Adrenal gland (tissue), 12 donors: ENCODE results near the gene ZNF418. TPM values are rescaled to one million over a fixed set of nuclear protein-coding genes. Genes with fewer than 3 reads are reported as not detected.

Source experiments
- DNase-seq, 7 donors: peaks; one replicate each; pipeline ENCODE4 v3.0.0-alpha.2; 2019 to 2020
- H3K27ac ChIP-seq, 5 donors: fragments of 200-600 bp; sonication (generic) in 4 of 5; 1 replicate in 3 of 5; 2 replicates in 2 of 5; pipeline versions ENCODE4 v1.5.1 to v1.8.0; 2016 to 2020; ENCODE audit warnings: mild to moderate bottlenecking in 1 of 5
- H3K27me3 ChIP-seq: fragments of 200-600 bp; 2 replicates; pipeline ENCODE4 v1.8.0; 2021
- H3K36me3 ChIP-seq, 2 donors: fragments of 200-600 bp; replicated peaks in 1 of 2; 1 replicate in 1 of 2; 2 replicates in 1 of 2; pipeline versions ENCODE4 v1.5.1 to v1.8.0; 2018 to 2022
- H3K4me1 ChIP-seq, 2 donors: fragments of 200-600 bp; replicated peaks in 1 of 2; 1 replicate in 1 of 2; 2 replicates in 1 of 2; pipeline versions ENCODE4 v1.5.1 to v1.8.0; 2018 to 2021
- H3K4me3 ChIP-seq, 4 donors: fragments of 200-600 bp; sonication (generic) in 3 of 4; one replicate each; pipeline ENCODE4 v1.5.1; 2016 to 2018
- H3K9me3 ChIP-seq, 3 donors: fragments of 200-600 bp; sonication (generic) in 1 of 3; replicated peaks in 1 of 3; 1 replicate in 2 of 3; 2 replicates in 1 of 3; pipeline versions ENCODE4 v1.5.1 to v1.8.0; 2016 to 2021
- POLR2A ChIP-seq, 2 donors: fragments of 450-650 bp; IDR thresholded peaks; one replicate each; pipeline ENCODE4 v1.6.1; 2017; ENCODE audit warnings: antibody characterized with exemption in 2 of 2, mild to moderate bottlenecking in 2 of 2, moderate library complexity in 1 of 2
- WGBS, 4 donors: extraction: QIAGEN DNeasy Blood & Tissue Kit in 2 of 4; methylation state at CpG; one replicate each; pipeline versions ENCODE4 v1.1.5 to v1.1.7; 2013 to 2017; 5-methylcytosine and 5-hydroxymethylcytosine counted together
- intact Hi-C, 2 donors: fragments of 100-400 bp; cut with DNase I; formaldehyde crosslinking; loops; one replicate each; pipeline versions ENCODE4 v1.14.1 to v1.15.0; 2022 to 2023
- polyA plus RNA-seq, 3 donors: library from polyadenylated mRNA; stranded (reverse); fragments of 200-250 nt in 2 of 3; fragments of 350-450 nt in 1 of 3; fragmentation: Illumina TruSeq in 1 of 3; extraction: RNeasy Lipid Tissue Mini Kit (QIAGEN cat#74804) in 1 of 3; gene quantifications; one replicate each; pipeline ENCODE4 v1.2.3, GENCODE V29; 2013 to 2014
- total RNA-seq, 9 donors: library from RNA; depleted of rRNA in 4 of 9; stranded (reverse); fragments of >200 nt in 4 of 9; fragments of 120-200 nt in 1 of 9; fragmentation: NEBNext Ultra II Directional in 1 of 9; extraction: Animal tissue kit (Norgen Biotek cat#: 25700) in 1 of 9; gene quantifications; one replicate each; pipeline versions ENCODE4 v1.1.0 to v1.2.4, GENCODE V29; 2013 to 2023
- TF ChIP-seq, protein P1 (sequence below), 6 experiments: fragments of 450-650 bp in 4 of 6; fragments of 200-600 bp in 2 of 6; sonication (generic) in 1 of 6; IDR thresholded peaks; 1 replicate in 5 of 6; 2 replicates in 1 of 6; pipeline versions ENCODE4 v1.5.1 to v1.8.0; 2016 to 2021; ENCODE audit warnings: antibody characterized with exemption in 6 of 6, mild to moderate bottlenecking in 2 of 6, moderate library complexity in 1 of 6
- donor health status: healthy with polysubstance abuse.
- donor health status: Bipolar disorder and iron deficiency.
- donor health status: DM: yes; HTN: yes; CAD: no.
- donor health status: DM: no; HTN: no; CAD: no.
- donor health status: DM: no; HTN: no; CAD: no.
- donor health status: DM: yes; HTN: yes; CAD: no.

Gene ZNF418
- total and polyA plus RNA-seq, 12 donors: 0.42 to 9.0 (median 4.6) TPM

DNA sequence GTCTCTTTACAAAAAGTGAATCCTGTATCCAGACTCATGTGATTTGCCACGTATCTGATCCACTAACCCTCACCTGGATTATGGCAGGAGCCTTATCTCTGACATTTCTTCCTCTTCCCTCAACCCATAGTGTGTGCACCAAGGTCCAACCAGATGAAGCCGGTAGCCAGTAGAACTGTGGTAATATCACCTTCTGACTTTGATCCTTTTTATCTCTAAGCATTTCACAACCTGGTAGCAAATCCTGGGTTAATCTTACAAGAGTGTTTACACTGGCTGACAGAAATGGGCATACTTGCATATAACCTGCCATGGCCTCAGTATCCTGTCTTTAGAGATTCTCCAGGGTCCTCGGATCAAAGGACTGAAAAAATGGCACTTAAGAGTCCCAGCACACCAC, 20.7 kb downstream of the ZNF418 start:
- Histone ChIP-seq H3K27ac (no peak overlapping the region), H3K9me3 (no peaks in the 10 kb centered on the region), H3K4me3 (no peak overlapping the region), H3K36me3 (peaks cover 0 to 15% of the 10 kb centered on the region in 2 donors), H3K4me1 (peaks cover 7 to 9% of the 10 kb centered on the region in 2 donors), H3K27me3 (no peaks in the 10 kb centered on the region)
- TF ChIP-seq, protein P1, sequence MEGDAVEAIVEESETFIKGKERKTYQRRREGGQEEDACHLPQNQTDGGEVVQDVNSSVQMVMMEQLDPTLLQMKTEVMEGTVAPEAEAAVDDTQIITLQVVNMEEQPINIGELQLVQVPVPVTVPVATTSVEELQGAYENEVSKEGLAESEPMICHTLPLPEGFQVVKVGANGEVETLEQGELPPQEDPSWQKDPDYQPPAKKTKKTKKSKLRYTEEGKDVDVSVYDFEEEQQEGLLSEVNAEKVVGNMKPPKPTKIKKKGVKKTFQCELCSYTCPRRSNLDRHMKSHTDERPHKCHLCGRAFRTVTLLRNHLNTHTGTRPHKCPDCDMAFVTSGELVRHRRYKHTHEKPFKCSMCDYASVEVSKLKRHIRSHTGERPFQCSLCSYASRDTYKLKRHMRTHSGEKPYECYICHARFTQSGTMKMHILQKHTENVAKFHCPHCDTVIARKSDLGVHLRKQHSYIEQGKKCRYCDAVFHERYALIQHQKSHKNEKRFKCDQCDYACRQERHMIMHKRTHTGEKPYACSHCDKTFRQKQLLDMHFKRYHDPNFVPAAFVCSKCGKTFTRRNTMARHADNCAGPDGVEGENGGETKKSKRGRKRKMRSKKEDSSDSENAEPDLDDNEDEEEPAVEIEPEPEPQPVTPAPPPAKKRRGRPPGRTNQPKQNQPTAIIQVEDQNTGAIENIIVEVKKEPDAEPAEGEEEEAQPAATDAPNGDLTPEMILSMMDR (IDR thresholded peaks at IDR 0.05): no peak
- no peak for TF ChIP-seq POLR2A (IDR thresholded peaks at IDR 0.05)
- intact Hi-C loops: no loop called here
- 88 to 96% (median 91%) methylated on average over 3 of the region's 3 CpGs for WGBS, 4 donors
- no peak for DNase-seq

DNA sequence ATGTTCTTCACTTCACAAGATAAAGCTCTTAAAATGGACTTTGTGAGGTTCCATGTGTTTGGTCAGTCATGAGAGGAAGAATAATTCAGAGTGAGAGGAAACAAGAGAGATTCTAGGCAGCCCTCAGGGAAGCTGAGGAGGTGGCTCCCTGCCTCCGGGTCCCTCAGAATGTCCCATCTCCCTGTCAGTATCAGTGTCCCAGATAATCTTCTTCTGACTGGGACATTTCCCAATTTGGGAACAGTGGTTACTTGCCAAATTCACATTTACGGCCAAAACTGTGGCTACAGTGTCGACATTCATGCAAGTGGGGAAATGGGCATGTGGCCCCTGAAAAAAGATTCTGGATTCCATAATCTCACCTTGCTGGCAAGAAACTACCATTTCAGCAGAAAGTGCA, 27.8 kb downstream of the ZNF418 start:
- intact Hi-C loops: no loop called here
- WGBS, 4 donors: 88 to 98% (median 93%) methylated on average over 3 of the region's 3 CpGs
- no peaks in the 10 kb centered on the region for H3K4me1 ChIP-seq
- no peak overlapping the region for H3K27ac ChIP-seq
- DNase-seq: no peak
- peaks cover 0 to 22% of the 10 kb centered on the region in 2 donors for H3K36me3 ChIP-seq
- no peak overlapping the region for H3K4me3 ChIP-seq
- TF ChIP-seq, protein P1 (IDR thresholded peaks at IDR 0.05): no peak
- TF ChIP-seq POLR2A (IDR thresholded peaks at IDR 0.05): no peak
- H3K27me3 ChIP-seq: no peaks in the 10 kb centered on the region
- H3K9me3 ChIP-seq: no peaks in the 10 kb centered on the region

DNA sequence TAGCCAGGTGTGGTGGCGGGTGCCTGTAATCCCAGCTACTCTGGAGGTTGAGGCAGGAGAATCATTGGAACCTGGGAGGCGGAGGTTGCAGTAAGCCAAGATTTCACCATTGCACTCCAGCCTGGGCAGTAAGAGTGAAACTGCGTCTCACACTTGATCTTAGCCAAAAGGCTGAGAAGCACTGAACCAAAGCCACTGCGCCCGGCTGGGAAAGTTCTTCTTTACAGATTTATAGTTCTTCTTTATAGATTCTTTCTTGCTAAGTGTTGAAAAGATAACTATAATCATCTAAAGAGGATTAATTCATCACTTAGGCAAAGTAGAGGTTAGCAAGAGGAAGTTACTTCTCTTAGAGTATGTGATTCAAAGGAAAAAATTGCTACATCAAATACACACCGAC, 29.9 kb downstream of the ZNF418 start:
- no peak for DNase-seq

DNA sequence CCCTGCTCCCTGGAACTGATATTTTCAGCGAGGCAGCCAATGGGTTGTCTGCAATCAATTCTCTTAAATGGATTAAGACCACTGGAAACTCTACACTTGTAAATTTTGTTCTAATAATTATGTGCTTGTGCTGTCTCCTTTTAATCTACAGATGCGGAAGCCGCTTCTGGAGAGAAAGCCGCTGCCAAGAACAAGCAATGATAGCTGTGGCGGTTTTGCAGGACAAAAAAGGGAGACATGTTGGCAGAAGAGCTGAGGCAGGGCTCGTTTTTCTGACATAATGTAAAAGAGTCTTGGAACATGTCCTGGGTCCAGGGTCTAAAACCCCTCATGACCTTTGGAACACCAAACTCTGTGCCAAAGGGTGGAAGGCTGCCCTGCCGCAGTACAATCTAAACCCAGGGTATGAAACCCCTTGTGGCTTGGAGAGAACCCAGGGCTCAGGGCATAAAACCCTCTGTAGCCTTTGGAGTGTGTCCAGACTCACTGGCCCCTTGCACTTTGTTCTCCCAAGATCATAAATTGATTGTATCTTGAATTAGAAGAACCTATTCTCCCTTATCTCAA, 31.5 kb downstream of the ZNF418 start:
- 64 to 70% (median 65%) methylated on average over 7 of the region's 7 CpGs for WGBS, 4 donors
- Histone ChIP-seq H3K27ac (no peak overlapping the region), H3K4me3 (no peak overlapping the region), H3K27me3 (no peaks in the 10 kb centered on the region), H3K4me1 (no peaks in the 10 kb centered on the region), H3K9me3 (no peaks in the 10 kb centered on the region), H3K36me3 (peaks cover 0 to 4% of the 10 kb centered on the region in 2 donors)
- intact Hi-C loops: no loop called here
- no peak for DNase-seq
- TF ChIP-seq POLR2A (IDR thresholded peaks at IDR 0.05): no peak
- TF ChIP-seq, protein P1 (IDR thresholded peaks at IDR 0.05): no peak

More for the DNA sequence above, 29.9 kb downstream of the ZNF418 start:
- no peak overlapping the region for H3K27ac ChIP-seq
- intact Hi-C loops: no loop called here
- H3K36me3 ChIP-seq: peaks cover 0 to 11% of the 10 kb centered on the region in 2 donors
- H3K9me3 ChIP-seq: no peaks in the 10 kb centered on the region
- no peak for TF ChIP-seq POLR2A (IDR thresholded peaks at IDR 0.05)
- TF ChIP-seq, protein P1 (IDR thresholded peaks at IDR 0.05): no peak
- H3K4me3 ChIP-seq: no peak overlapping the region
- no peaks in the 10 kb centered on the region for H3K4me1 ChIP-seq
- WGBS, 4 donors: 92 to 97% (median 95%) methylated on average over 6 of the region's 6 CpGs
- H3K27me3 ChIP-seq: no peaks in the 10 kb centered on the region
